ENCODE results near the gene GPR35. TPM values are rescaled to one million over a fixed set of nuclear protein-coding genes. Genes with fewer than 3 reads are reported as not detected.

The GPR35 gene
- total RNA-seq, 1 donor from 2014 or later: 5.4 TPM

GRCh38 chr2:240586919-240587800, 38.1 kb upstream of the GPR35 start:
- Mint-ChIP-seq H3K4me1 (peaks cover 31% of the 10 kb centered on the region), H3K27ac (peak overlapping the region; percentile 73), H3K9me3 (no peaks in the 10 kb centered on the region)

GRCh38 chr2:240588006-240588655, 37.1 kb upstream of the GPR35 start:
- DNase-seq (ENCODE audit: low spot score in 2 of 2, unreplicated experiment in 2 of 2): no peak
- H3K27ac Mint-ChIP-seq: peak overlapping the region; percentile 52
- H3K36me3 Mint-ChIP-seq: peaks cover 4% of the 10 kb centered on the region
- peak overlapping the region; percentile 92 for H3K4me3 Mint-ChIP-seq
- H3K4me1 Mint-ChIP-seq: peaks cover 31% of the 10 kb centered on the region
- TF ChIP-seq, protein P1, sequence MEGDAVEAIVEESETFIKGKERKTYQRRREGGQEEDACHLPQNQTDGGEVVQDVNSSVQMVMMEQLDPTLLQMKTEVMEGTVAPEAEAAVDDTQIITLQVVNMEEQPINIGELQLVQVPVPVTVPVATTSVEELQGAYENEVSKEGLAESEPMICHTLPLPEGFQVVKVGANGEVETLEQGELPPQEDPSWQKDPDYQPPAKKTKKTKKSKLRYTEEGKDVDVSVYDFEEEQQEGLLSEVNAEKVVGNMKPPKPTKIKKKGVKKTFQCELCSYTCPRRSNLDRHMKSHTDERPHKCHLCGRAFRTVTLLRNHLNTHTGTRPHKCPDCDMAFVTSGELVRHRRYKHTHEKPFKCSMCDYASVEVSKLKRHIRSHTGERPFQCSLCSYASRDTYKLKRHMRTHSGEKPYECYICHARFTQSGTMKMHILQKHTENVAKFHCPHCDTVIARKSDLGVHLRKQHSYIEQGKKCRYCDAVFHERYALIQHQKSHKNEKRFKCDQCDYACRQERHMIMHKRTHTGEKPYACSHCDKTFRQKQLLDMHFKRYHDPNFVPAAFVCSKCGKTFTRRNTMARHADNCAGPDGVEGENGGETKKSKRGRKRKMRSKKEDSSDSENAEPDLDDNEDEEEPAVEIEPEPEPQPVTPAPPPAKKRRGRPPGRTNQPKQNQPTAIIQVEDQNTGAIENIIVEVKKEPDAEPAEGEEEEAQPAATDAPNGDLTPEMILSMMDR (IDR thresholded peaks at IDR 0.05; ENCODE audit: unreplicated experiment): no peak
- no peaks in the 10 kb centered on the region for H3K27me3 Mint-ChIP-seq (ENCODE audit: low read depth)
- no peaks in the 10 kb centered on the region for H3K9me3 Mint-ChIP-seq

More at GRCh38 chr2:240586919-240587800, 38.1 kb upstream of the GPR35 start:
- peak in 1 of 2 experiments; percentile 63 for DNase-seq (ENCODE audit: low spot score in 2 of 2, unreplicated experiment in 2 of 2)
- Mint-ChIP-seq H3K36me3 (peaks cover 8% of the 10 kb centered on the region), H3K27me3 (ENCODE audit: low read depth) (no peaks in the 10 kb centered on the region), H3K4me3 (peak overlapping the region; percentile 92)
- TF ChIP-seq, protein P1 (IDR thresholded peaks at IDR 0.05; ENCODE audit: unreplicated experiment): no peak

DNA sequence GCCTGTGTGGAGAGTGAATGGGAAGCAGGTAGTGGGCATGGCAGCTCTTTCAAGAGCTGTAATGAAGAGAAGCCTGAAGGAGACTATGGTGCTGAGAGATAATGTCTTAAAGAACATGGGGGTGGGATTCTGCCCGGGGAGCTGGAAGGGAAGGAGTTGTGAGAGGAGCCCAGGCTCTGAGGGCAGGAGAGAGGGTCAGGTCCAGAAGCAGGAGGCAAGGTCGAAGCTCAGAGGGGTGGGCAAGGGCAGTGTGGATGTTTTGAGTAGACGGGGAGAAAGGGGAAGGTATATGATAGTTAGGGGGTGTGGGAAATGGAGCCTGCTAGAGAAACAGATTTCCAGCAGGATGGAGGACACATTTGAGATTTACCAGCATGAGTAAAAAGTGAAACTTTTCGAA, 36.6 kb upstream of the GPR35 start:
- DNase-seq (ENCODE audit: low spot score in 2 of 2, unreplicated experiment in 2 of 2): no peak
- peaks cover 31% of the 10 kb centered on the region for H3K4me1 Mint-ChIP-seq
- no peak overlapping the region for H3K27ac Mint-ChIP-seq
- H3K36me3 Mint-ChIP-seq: peaks cover 4% of the 10 kb centered on the region
- H3K27me3 Mint-ChIP-seq (ENCODE audit: low read depth): no peaks in the 10 kb centered on the region
- TF ChIP-seq, protein P1 (IDR thresholded peaks at IDR 0.05; ENCODE audit: unreplicated experiment): no peak
- peak overlapping the region; percentile 92 for H3K4me3 Mint-ChIP-seq
- H3K9me3 Mint-ChIP-seq: no peaks in the 10 kb centered on the region

- no peak for DNase-seq (ENCODE audit: low spot score in 2 of 2, unreplicated experiment in 2 of 2)
- Mint-ChIP-seq H3K9me3 (no peaks in the 10 kb centered on the region), H3K36me3 (peaks cover 4% of the 10 kb centered on the region), H3K27ac (no peak overlapping the region), H3K4me3 (no peak overlapping the region), H3K27me3 (ENCODE audit: low read depth) (no peaks in the 10 kb centered on the region), H3K4me1 (peaks cover 31% of the 10 kb centered on the region)
- TF ChIP-seq, protein P1 (IDR thresholded peaks at IDR 0.05; ENCODE audit: unreplicated experiment): no peak
Measured at GRCh38 chr2:240589375-240589774, 35.9 kb upstream of the GPR35 start.

DNA sequence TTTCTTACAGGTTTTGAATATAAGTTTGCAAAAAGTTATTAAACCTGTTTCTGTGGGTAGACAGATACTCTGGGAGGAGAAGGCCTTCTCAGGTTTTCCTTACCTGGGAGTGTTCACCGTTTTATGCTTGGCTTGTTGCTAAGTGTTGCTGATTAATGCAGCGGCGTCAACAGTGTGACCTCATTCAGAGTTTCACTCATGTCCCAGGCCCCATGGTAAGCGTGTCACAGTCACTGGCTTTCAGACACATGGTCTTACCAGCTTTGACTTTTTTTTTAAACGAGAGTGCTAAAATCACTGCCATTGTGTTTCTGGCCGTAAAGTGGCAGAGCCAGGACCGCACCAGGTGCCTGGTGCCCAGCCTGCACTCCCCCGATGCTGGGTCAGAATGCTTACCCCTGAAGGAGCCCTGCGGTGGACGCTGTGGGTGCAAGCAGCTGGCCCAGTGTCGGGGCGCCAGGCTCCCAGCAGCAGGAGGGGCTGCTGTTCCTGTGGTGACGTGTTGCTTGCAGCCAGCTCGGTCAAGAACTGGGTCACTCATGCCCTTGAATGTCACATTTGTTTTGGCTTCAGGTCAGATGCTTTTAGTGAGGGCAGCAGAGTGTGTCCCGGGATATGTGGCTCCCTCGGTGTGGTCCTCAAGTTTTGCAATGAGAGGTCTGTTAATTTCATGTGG, 35.3 kb upstream of the GPR35 start:
- Mint-ChIP-seq H3K4me3 (no peak overlapping the region), H3K27ac (no peak overlapping the region), H3K4me1 (peaks cover 27% of the 10 kb centered on the region), H3K9me3 (no peaks in the 10 kb centered on the region), H3K27me3 (ENCODE audit: low read depth) (no peaks in the 10 kb centered on the region), H3K36me3 (peaks cover 4% of the 10 kb centered on the region)
- TF ChIP-seq, protein P1 (IDR thresholded peaks at IDR 0.05; ENCODE audit: unreplicated experiment): no peak
- DNase-seq (ENCODE audit: low spot score in 2 of 2, unreplicated experiment in 2 of 2): no peak

All from mesothelial cell of epicardium (in vitro differentiated cells).